ENCODE data around the gene MAPK8IP2. TPM values are rescaled to one million over a fixed set of nuclear protein-coding genes. Genes with fewer than 3 reads are reported as not detected.

MAPK8IP2 gene
- total RNA-seq, 1 experiment from 2014 or later, result 0.79 TPM

GRCh38 chr22:50562523-50563412 lies 37.8 kb upstream of the MAPK8IP2 start, which contains the start of gene SYCE3:
SYCE3 (minus strand) TSS chr22:50562919; CDS start chr22:50556405, 6,514 bp downstream.
- no peaks in the 10 kb centered on the region for H4K20me1 ChIP-seq (ENCODE audit: insufficient read depth)
- TSS peak; percentile 87 for BruUV-seq (replicated peaks)
- peaks cover 21% of the 10 kb centered on the region; the same call in 1 of the 2 replicates for H3F3A ChIP-seq (ENCODE audit: insufficient read depth, low read depth)
- peak within 1 kb of the TSS; percentile 83 for H3K4me2 ChIP-seq
- H3K4me3 ChIP-seq, result peak within 1 kb of the TSS; percentile 70
- H3K27me3 ChIP-seq (ENCODE audit: insufficient read depth, low read depth), result no peaks in the 10 kb centered on the region
- peaks cover 17% of the 10 kb centered on the region for H3K4me1 ChIP-seq (replicated peaks; ENCODE audit: insufficient read depth)
- no peak for TF ChIP-seq EZH2 (IDR thresholded peaks at IDR 0.05; ENCODE audit: low read depth)
- peak; percentile 98 for TF ChIP-seq CTCF (conservative IDR thresholded peaks at IDR 0.05)
- DNase-seq, result peak; percentile 93 to 98
- no peaks in the 10 kb centered on the region for H3K79me2 ChIP-seq (ENCODE audit: low read depth)
- H3K9me3 ChIP-seq (ENCODE audit: insufficient read depth, low read depth), result no peaks in the 10 kb centered on the region
- no peaks in the 10 kb centered on the region for H3K9me2 ChIP-seq (ENCODE audit: insufficient read depth)
- ChIA-PET POLR2A (ENCODE audit: unreplicated experiment) (interaction anchor here (0.6 to 1.1 kb wide), 5 partner anchors 12 to 626 kb away, joined by 3 to 18 read pairs (median 3); no protein-coding TSS in a partner anchor), CTCF (interaction anchor here (0.5 to 1.6 kb wide), 10 partner anchors 17 to 310 kb away, joined by 3 to 14 read pairs (median 4); partner anchors contain the start of genes KLHDC7B, LMF2, NCAPH2 and SCO2)
- H3K36me3 ChIP-seq (ENCODE audit: low read depth), result no peaks in the 10 kb centered on the region
- no peak within 1 kb of the TSS for H3K27ac ChIP-seq
- peak within 1 kb of the TSS; percentile 91 for H2AFZ ChIP-seq
- intact Hi-C loops (cut with micrococcal nuclease; ENCODE audit: unreplicated experiment), result loop anchor here (1.0 to 2.0 kb wide), 2 partner anchors 20 to 32 kb away; partner anchors contain the start of genes CHKB and TYMP

- Histone ChIP-seq H3K4me2 (peak overlapping the region; percentile 83), H2AFZ (peak overlapping the region; percentile 91), H3K9me3 (ENCODE audit: insufficient read depth, low read depth) (no peaks in the 10 kb centered on the region), H4K20me1 (ENCODE audit: insufficient read depth) (no peaks in the 10 kb centered on the region), H3K4me1 (replicated peaks; ENCODE audit: insufficient read depth) (peaks cover 17% of the 10 kb centered on the region), H3K27me3 (ENCODE audit: insufficient read depth, low read depth) (no peaks in the 10 kb centered on the region), H3K4me3 (peak overlapping the region; percentile 70), H3K79me2 (ENCODE audit: low read depth) (no peaks in the 10 kb centered on the region), H3K36me3 (ENCODE audit: low read depth) (no peaks in the 10 kb centered on the region), H3K9me2 (ENCODE audit: insufficient read depth) (no peaks in the 10 kb centered on the region), H3K27ac (no peak overlapping the region), H3F3A (ENCODE audit: insufficient read depth, low read depth) (peaks cover 24% of the 10 kb centered on the region; the same call in 1 of the 2 replicates)
- no TSS peak for BruUV-seq (replicated peaks)
- DNase-seq, result no peak
- no peak for TF ChIP-seq CTCF (conservative IDR thresholded peaks at IDR 0.05)
- TF ChIP-seq EZH2 (IDR thresholded peaks at IDR 0.05; ENCODE audit: low read depth), result no peak
- intact Hi-C loops (cut with micrococcal nuclease; ENCODE audit: unreplicated experiment), result loop anchor here (1.0 to 2.0 kb wide), 2 partner anchors 19 to 33 kb away; partner anchors contain the start of genes CHKB and TYMP
- ChIA-PET CTCF (interaction anchor here (0.5 to 1.6 kb wide), 8 partner anchors 18 to 311 kb away, joined by 3 to 14 read pairs (median 5); partner anchors contain the start of genes KLHDC7B, LMF2, NCAPH2 and SCO2), POLR2A (ENCODE audit: unreplicated experiment) (interaction anchor here (0.6 to 1.1 kb wide), 3 partner anchors 12 to 31 kb away, joined by 3 to 18 read pairs (median 5); no protein-coding TSS in a partner anchor)
These were observed 37.0 kb upstream of the MAPK8IP2 start for GRCh38 chr22:50563413-50564160.

- H3K4me2 ChIP-seq, result peak overlapping the region; percentile 83
- intact Hi-C loops (cut with micrococcal nuclease; ENCODE audit: unreplicated experiment), result no loop called here
- no peak overlapping the region; the same call in 1 of the 2 replicates for H3K4me3 ChIP-seq
- H3K4me1 ChIP-seq (replicated peaks; ENCODE audit: insufficient read depth), result peaks cover 17% of the 10 kb centered on the region
- H3K27me3 ChIP-seq (ENCODE audit: insufficient read depth, low read depth), result no peaks in the 10 kb centered on the region
- no peak for DNase-seq
- H3K9me3 ChIP-seq (ENCODE audit: insufficient read depth, low read depth), result no peaks in the 10 kb centered on the region
- H3K27ac ChIP-seq, result no peak overlapping the region
- no TSS peak for BruUV-seq (replicated peaks)
- ChIA-PET CTCF (no interaction called here), POLR2A (ENCODE audit: unreplicated experiment) (no interaction called here)
- TF ChIP-seq CTCF (conservative IDR thresholded peaks at IDR 0.05) (no peak), EZH2 (IDR thresholded peaks at IDR 0.05; ENCODE audit: low read depth) (no peak)
- H3K79me2 ChIP-seq (ENCODE audit: low read depth), result no peaks in the 10 kb centered on the region
- H3K9me2 ChIP-seq (ENCODE audit: insufficient read depth), result no peaks in the 10 kb centered on the region
- peaks cover 4% of the 10 kb centered on the region; the same call in 1 of the 2 replicates for H3K36me3 ChIP-seq (ENCODE audit: low read depth)
- no peak overlapping the region for H2AFZ ChIP-seq
- H4K20me1 ChIP-seq (ENCODE audit: insufficient read depth), result no peaks in the 10 kb centered on the region
- peaks cover 24% of the 10 kb centered on the region; the same call in 1 of the 2 replicates for H3F3A ChIP-seq (ENCODE audit: insufficient read depth, low read depth)
These were observed 36.3 kb upstream of the MAPK8IP2 start for GRCh38 chr22:50564289-50564688.

Measured in PC-9 (cell line).